ENCODE data around the gene VCL.

The VCL gene

DNA sequence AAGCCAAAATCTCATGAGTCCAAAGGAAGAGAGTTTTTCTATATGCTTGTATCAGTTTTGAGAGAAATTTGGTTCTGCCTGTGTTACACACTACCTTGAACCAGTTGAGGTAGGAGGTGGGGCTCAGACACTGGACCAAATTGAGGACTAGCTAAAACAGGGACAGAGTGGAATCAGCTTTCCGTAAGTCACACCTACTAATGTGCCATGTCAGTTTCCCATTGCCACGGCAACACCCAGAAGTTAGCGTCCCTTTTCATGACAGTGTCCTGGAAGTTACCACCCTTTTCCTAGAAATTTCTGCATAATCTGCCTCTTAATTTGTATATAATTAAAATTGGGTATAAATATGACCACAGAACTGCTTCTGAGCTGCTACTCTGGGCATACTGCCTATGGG lies 162.1 kb downstream of the VCL start:
- no peak for DNase-seq

DNA sequence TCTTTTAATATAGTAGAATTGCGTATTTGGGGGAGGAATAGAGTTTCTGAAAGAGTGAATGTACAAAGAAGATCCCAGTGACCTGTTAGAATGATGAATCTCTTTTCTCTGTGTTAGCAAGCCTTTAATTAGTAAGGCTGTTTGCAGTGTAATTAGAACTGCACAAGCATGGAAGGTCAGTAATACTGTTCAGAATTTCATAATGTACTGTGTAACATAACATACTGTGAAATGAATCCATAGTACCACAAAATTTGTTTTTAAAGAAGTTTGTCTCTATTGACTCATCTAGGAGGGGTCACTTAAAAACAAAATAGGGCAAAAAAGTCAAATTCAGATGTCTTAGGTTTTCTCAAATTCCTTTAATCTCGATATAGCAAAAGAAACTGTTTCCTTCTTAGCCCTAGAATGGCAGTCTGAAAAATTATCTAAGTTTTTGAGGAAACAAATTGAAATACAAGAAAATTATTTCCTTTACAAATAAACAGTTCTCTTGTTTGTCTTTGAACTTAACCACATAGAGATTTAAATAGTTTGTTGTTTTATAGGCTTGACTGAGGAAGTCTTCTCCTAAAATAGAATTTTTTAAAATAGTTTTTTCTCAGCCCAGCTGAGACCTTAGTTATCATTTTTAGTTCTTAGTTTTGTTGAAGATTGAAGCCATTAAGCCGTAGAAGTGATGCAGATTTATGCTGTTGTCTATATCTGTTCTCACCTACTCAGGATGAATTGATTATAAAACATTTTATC lies 165.6 kb downstream of the VCL start:
- DNase-seq, result no peak

DNA sequence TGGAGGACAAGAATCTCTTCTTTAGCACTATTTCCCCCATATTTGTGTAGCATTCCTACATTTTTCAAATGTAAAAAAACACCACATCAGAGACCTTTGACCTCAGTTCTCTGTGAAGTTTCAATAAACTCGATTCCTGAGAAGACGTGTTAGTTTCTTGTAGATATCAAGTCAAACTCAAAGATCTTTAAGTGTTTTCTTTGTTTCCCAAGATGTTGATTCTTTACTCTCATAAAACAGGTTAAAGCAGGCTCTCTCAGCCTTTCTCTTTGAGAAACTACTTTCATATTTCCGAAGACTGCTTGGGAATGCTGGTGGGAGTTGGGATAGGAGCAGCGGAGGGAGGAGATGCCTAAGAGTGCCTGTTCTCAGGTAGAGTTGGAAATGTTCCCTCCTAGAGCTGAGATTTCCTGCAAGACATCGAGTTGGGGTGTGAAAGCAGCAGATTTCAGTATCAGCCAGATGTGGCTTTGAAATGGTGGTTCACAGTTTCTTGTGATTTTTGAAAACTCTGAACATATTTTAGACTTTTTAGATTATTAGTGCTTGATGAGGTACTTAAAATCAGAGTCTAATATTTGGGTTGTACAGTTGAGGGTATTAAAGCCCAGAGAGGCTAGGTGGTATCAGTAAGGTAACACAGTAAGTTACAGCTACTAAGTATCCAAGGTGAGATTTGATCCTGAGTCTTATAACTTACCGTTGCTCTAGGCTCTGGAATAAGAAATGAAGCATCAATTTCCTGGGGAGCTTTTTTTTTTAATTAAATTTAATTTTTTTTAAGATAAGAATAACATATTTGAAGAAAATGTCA lies 167.0 kb downstream of the VCL start:
- DNase-seq, result no peak

DNA sequence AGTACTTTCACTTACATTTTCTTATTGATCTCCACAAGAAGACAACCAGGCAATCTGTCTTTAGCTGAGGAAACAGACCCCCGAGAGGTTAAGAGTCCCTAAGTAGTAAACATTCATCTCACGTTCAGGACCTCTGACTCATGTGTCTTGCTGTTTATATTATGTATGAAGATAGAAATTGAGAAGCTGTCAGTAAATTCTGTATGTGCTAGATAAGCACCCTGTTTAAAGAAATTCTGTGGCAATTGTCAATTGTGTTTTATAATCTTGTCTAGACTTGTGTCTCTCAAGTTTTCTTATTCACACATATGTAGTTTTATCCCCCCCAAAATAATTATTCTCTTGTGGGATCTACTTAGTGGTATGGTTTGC lies 167.6 kb downstream of the VCL start:
- DNase-seq, result no peak

DNA sequence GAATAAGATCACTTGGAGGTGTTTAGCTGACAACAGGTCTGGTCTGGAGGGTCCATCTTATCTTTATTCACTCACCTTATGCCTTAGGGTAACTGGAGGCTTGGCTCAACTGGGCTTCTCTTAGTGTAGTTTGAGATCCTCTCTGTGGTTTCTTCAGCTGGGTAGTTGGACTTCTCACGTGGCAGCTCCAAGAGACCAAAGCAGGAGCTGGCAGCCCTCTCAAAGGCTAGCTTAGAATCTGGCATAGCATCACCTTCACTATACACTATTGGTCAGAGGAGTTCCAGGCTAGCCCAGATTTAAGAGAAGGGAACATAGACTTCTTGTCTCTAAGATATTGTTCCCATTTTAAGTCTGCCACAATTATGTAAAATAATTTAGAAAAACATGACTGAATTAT lies 169.5 kb downstream of the VCL start:
- no peak for DNase-seq
